Measurements from ENCODE around the gene TFAP2D. TPM values are rescaled to one million over a fixed set of nuclear protein-coding genes. Genes with fewer than 3 reads are reported as not detected.

The TFAP2D gene
- total RNA-seq, 2 donors from 2014 or later, result not detected

- no peak for ATAC-seq
- Mint-ChIP-seq H3K27ac (no peak overlapping the region), H3K9me3 (no peaks in the 10 kb centered on the region), H3K27me3 (peaks cover 48 to 68% of the 10 kb centered on the region in 2 donors), H3K4me3 (no peak overlapping the region), H3K4me1 (ENCODE audit: low read depth in 2 of 2) (peaks cover 8 to 9% of the 10 kb centered on the region in 2 donors), H3K36me3 (peaks cover 4% of the 10 kb centered on the region)
- DNase-seq (ENCODE audit: low spot score), result no peak
Observed at GRCh38 chr6:50817646-50817950, 104.3 kb downstream of the TFAP2D start.

- Mint-ChIP-seq H3K4me1 (ENCODE audit: low read depth in 2 of 2) (peaks cover 8 to 9% of the 10 kb centered on the region in 2 donors), H3K36me3 (peaks cover 4% of the 10 kb centered on the region), H3K4me3 (no peak overlapping the region), H3K27ac (no peak overlapping the region), H3K27me3 (peaks cover 49 to 73% of the 10 kb centered on the region in 2 donors), H3K9me3 (no peaks in the 10 kb centered on the region)
- DNase-seq (ENCODE audit: low spot score) (no peak), ATAC-seq (no peak)
Observed at GRCh38 chr6:50818020-50818419, 104.7 kb downstream of the TFAP2D start.

GRCh38 chr6:50818673-50819072 is 105.3 kb downstream of the TFAP2D start, which contains the start of gene TFAP2B:
Gene TFAP2B, plus strand, starts transcription at chr6:50818871. Its CDS starts 21 bp downstream, at chr6:50818892.
- Mint-ChIP-seq H3K36me3 (peaks cover 4% of the 10 kb centered on the region), H3K27ac (no peak within 1 kb of the TSS), H3K4me1 (ENCODE audit: low read depth in 2 of 2) (peaks cover 8 to 9% of the 10 kb centered on the region in 2 donors), H3K27me3 (peaks cover 55 to 79% of the 10 kb centered on the region in 2 donors), H3K9me3 (no peaks in the 10 kb centered on the region), H3K4me3 (no peak within 1 kb of the TSS)
- DNase-seq (ENCODE audit: low spot score), result no peak
- ATAC-seq, result no peak

- Mint-ChIP-seq H3K36me3 (peaks cover 4% of the 10 kb centered on the region), H3K27ac (no peak overlapping the region), H3K27me3 (peaks cover 59 to 81% of the 10 kb centered on the region in 2 donors), H3K9me3 (no peaks in the 10 kb centered on the region), H3K4me3 (no peak overlapping the region), H3K4me1 (ENCODE audit: low read depth in 2 of 2) (peaks cover 8 to 9% of the 10 kb centered on the region in 2 donors)
- DNase-seq (ENCODE audit: low spot score), result no peak
- no peak for ATAC-seq
Observed at GRCh38 chr6:50819466-50819903, 106.2 kb downstream of the TFAP2D start.

GRCh38 chr6:50819904-50820868 is 106.9 kb downstream of the TFAP2D start:
- Mint-ChIP-seq H3K9me3 (no peaks in the 10 kb centered on the region), H3K27me3 (peaks cover 66 to 85% of the 10 kb centered on the region in 2 donors), H3K36me3 (peaks cover 6% of the 10 kb centered on the region), H3K4me1 (ENCODE audit: low read depth in 2 of 2) (peaks cover 5 to 9% of the 10 kb centered on the region in 2 donors), H3K4me3 (no peak overlapping the region), H3K27ac (no peak overlapping the region)
- no peak for DNase-seq (ENCODE audit: low spot score)
- ATAC-seq, result no peak

GRCh38 chr6:50820869-50821264 is 107.5 kb downstream of the TFAP2D start:
- H3K27ac Mint-ChIP-seq, result no peak overlapping the region
- H3K27me3 Mint-ChIP-seq, result peaks cover 70 to 90% of the 10 kb centered on the region in 2 donors
- H3K9me3 Mint-ChIP-seq, result no peaks in the 10 kb centered on the region
- peaks cover 11% of the 10 kb centered on the region for H3K36me3 Mint-ChIP-seq
- DNase-seq (ENCODE audit: low spot score) (no peak), ATAC-seq (no peak)
- H3K4me1 Mint-ChIP-seq (ENCODE audit: low read depth in 2 of 2), result peaks cover 0 to 5% of the 10 kb centered on the region in 2 donors
- no peak overlapping the region for H3K4me3 Mint-ChIP-seq

- ATAC-seq, result no peak
- H3K4me1 Mint-ChIP-seq (ENCODE audit: low read depth in 2 of 2), result peaks cover 0 to 7% of the 10 kb centered on the region in 2 donors
Observed at GRCh38 chr6:50821441-50822077, 108.2 kb downstream of the TFAP2D start.

GRCh38 chr6:50822078-50822476 is 108.8 kb downstream of the TFAP2D start:
- H3K27ac Mint-ChIP-seq, result no peak overlapping the region
- H3K36me3 Mint-ChIP-seq, result peaks cover 11% of the 10 kb centered on the region
- peaks cover 75 to 96% of the 10 kb centered on the region in 2 donors for H3K27me3 Mint-ChIP-seq
- H3K4me3 Mint-ChIP-seq, result no peak overlapping the region
- DNase-seq (ENCODE audit: low spot score) (no peak), ATAC-seq (no peak)
- H3K4me1 Mint-ChIP-seq (ENCODE audit: low read depth in 2 of 2), result peaks cover 0 to 7% of the 10 kb centered on the region in 2 donors
- H3K9me3 Mint-ChIP-seq, result no peaks in the 10 kb centered on the region

More at GRCh38 chr6:50821441-50822077, 108.2 kb downstream of the TFAP2D start:
- H3K27me3 Mint-ChIP-seq, result peaks cover 74 to 96% of the 10 kb centered on the region in 2 donors
- H3K36me3 Mint-ChIP-seq, result peaks cover 11% of the 10 kb centered on the region
- H3K4me3 Mint-ChIP-seq, result no peak overlapping the region
- no peak overlapping the region for H3K27ac Mint-ChIP-seq
- H3K9me3 Mint-ChIP-seq, result no peaks in the 10 kb centered on the region
- DNase-seq (ENCODE audit: low spot score), result no peak

Other genes with a start within 250 kb of the TFAP2D start
- gene TFAP2B, start 105.3 kb downstream of the TFAP2D start, total RNA-seq, result not detected